ENCODE measurements around the gene CFAP97D2. TPM values are rescaled to one million over a fixed set of nuclear protein-coding genes. Genes with fewer than 3 reads are reported as not detected.

The CFAP97D2 gene
- total RNA-seq, 1 donor from 2014 or later = not detected

- no peak for DNase-seq (ENCODE audit: low read depth, low spot score)
Observed at GRCh38 chr13:114266241-114266640, 87.2 kb downstream of the CFAP97D2 start.

- no peak for DNase-seq (ENCODE audit: low read depth, low spot score)
Observed at GRCh38 chr13:114268344-114269280, 89.6 kb downstream of the CFAP97D2 start.

- DNase-seq (ENCODE audit: low read depth, low spot score) = no peak
Observed at GRCh38 chr13:114269281-114269770, 90.3 kb downstream of the CFAP97D2 start.

Other genes with a start within 250 kb of the CFAP97D2 start
- 0.07 and 0.39 TPM in 2 replicates for gene C13orf46, start 205.2 kb upstream of the CFAP97D2 start, total RNA-seq
- 41.0 and 41.5 TPM in 2 replicates for gene RASA3, start 46.6 kb upstream of the CFAP97D2 start, total RNA-seq
- gene CDC16, start 55.6 kb downstream of the CFAP97D2 start, total RNA-seq = 40.7 and 45.4 TPM in 2 replicates
- gene UPF3A, start 102.3 kb downstream of the CFAP97D2 start, total RNA-seq = 18.3 and 21.9 TPM in 2 replicates
- 10.0 and 13.1 TPM in 2 replicates for gene CHAMP1, start 135.2 kb downstream of the CFAP97D2 start, total RNA-seq